NCI-H1436 treated with DMSO at 0.1 percent for 48 hours (cell line): ENCODE results near the gene TSHZ2.

Source experiments
- DNase-seq: peaks from one replicate; lab custom pipeline; 2025; lab: John Stamatoyannopoulos, UW

TSHZ2 gene

DNA sequence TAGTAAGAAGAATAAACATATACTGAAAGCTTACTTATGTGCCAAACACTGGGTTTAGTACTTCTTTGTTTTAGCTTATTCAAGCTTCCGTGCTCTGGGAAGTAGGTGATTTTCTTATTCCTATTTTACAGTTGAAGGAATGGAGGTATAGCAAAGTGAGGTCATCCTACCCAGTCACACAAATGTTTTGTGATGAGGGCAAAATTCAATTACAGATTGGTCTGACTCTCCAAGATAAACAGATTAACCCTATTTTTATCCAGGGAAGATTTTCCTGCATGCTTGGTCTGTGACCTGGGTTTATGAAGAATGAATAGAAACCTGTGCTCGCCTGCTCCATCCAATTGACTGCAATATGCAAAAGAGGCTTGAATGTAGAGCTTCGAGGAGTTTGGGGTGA, 311.4 kb downstream of the TSHZ2 start:
- no peak for DNase-seq

DNA sequence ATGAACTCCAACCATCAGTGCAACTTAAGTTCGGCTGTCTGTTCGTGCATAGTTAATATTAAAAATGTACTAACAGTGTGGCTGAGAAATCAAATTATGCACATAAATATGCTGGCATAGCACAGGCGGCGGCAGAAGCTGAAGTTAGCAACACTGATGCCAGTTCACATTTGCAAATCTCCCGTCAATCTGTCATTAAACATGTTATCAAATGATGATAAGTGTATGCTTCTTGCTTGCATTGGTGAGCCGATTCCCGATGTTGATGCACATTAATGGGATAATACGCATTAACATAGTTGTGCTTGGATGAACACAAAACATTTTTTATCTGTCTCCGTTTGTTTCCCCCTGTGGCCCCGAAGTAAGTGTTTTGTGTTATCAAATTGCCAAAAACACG, 312.1 kb downstream of the TSHZ2 start:
- no peak for DNase-seq

GRCh38 chr20:53284696-53285095, 312.5 kb downstream of the TSHZ2 start:
- DNase-seq = no peak

DNA sequence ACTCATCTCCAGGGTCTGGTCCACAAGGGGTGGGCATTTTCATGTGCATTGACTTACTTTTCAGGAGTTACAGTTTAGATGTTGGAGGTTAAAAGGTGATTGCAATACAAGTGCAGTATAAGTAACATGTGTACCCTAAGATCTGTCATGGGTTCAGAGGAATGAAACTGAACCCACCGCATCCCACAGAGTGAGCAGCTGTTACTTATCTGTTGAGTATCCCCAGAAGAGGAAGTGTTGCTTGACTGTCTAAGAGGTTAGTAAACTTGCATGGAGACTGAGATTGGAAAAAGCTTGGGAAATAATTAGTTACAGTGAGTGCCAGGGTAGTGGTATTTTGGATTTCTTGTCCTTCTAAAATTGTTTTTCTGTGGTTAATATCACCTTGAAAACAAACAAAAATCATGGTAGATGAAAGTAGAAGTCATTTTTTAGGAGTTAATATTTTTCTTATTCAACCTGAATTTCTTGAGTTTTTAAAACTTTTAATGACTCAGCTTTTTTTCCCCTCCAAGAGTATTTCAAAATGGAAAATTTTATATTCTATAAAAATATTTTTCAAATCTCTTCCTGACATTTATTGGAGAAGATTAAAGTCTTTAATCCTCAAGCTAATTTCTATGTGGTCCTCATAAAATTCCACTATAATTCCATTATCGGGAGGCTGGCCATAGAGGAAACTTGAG, 315.3 kb downstream of the TSHZ2 start:
- no peak for DNase-seq

- no peak for DNase-seq
These were observed 319.4 kb downstream of the TSHZ2 start for GRCh38 chr20:53291548-53291947.

DNA sequence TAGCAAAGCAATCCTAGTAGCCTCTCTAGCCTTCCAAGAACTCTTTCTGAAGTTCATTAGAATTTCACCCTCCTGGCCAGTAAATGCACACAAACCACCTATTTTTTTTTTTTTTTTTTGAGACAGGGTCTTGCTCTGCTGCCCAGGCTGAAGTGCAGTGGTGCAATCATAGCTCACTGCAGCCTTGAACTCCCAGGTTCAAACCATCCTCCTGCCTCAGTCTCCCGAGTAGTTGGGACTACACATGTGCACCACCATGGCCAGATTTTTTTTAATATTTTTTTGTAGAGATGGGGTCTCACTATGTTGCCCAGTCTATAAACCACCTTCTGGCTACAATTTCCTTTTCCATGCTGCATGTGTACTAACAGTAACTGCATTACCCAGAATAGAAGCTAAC, 320.2 kb downstream of the TSHZ2 start:
- no peak for DNase-seq

GRCh38 chr20:53294804-53295203, 322.6 kb downstream of the TSHZ2 start:
- DNase-seq = no peak

GRCh38 chr20:53296025-53296424, 323.9 kb downstream of the TSHZ2 start:
- no peak for DNase-seq

GRCh38 chr20:53296451-53297153, 324.4 kb downstream of the TSHZ2 start:
- no peak for DNase-seq

- DNase-seq = no peak
These were observed 325.0 kb downstream of the TSHZ2 start for GRCh38 chr20:53297154-53297529.

DNA sequence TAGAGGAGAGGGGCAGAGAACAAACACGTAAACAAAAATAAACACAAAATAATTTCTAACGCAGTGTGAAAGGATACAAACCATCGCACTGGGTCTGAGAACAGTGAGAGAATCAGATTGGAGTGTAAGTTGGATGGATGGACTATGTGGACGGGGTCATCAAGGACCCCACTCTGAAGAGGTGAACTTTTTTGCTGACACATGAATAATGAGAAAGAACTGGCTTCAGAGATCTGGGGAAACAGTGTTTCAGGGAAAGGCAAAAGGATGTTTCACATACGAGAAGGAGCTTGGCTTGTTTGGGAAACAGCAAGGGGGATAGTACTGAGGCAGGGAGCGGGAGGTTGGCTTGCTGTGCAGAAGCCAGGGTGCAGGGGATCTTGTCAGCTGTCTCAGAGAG, 326.1 kb downstream of the TSHZ2 start:
- DNase-seq = no peak

DNA sequence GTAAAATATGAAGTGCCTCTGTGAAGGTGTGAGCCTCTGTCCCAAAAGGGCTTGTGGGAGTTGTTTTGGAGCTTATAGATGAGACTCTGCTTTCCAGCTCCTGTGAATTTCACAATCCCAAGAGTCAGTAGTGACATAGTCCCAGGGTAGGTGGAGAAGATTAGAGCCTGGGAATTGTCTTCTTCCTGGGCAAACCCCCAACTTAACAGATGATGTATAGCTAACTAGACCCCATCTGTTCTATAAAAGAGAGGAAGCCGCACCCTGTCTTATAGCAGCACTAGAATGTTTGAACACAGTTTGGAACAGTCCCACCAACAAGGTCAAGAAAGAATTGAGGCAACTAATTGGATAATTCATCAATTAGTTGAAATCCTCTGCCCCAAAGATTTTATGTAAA, 326.8 kb downstream of the TSHZ2 start:
- no peak for DNase-seq

GRCh38 chr20:53299831-53300230, 327.7 kb downstream of the TSHZ2 start:
- DNase-seq = no peak

DNA sequence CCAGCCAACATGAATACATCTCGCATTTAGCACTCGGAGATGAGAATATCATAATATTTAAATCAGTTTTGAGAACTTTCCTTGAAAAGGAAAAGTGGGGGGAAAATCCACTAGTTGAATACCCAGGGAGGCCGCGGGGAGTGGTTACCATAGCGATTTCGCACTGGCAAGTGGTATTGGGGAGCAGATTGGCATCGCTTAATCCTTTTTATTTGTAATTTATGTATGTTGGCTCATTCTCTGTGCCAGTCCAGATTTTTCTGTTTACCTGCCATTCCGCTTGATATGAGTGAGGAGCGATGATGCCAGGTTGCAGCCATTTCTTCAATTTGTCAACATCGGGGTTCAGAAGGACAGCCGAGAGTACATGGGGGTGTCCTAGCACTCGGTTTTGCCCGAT, 329.7 kb downstream of the TSHZ2 start:
- no peak for DNase-seq

DNA sequence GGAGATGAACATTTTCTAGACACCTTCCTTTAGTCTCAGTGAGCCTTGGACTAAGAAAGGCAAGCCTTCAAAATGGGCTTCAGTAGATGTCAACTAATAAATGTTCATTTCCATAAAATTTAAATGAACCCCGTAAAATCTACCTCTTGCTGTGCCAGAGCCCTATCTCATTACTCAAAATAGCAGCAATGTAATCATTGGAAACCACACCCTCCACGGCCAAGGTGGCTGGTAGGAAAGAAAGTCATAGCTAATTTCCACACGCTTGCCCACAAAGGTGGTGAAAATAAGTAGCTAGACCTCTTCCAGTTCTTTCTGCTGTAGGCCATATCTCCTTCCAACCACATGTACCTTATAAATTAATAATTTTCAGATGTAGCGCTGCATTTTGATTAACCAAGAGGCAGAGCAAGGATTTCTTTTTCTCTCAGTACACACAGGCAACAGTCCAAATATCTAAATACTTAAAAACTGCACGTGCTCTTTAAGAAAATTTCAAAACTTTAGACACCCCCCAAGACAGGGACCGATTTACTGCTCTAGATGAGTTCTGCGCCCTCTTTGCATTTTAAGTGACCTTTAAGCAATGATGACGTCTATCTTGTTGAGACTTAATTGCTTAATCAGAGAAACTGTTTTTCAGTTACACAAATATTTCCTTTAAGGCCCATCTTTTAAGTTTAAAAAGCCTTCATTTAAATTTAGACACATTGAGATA, 330.7 kb downstream of the TSHZ2 start:
- DNase-seq = no peak

- DNase-seq = no peak
These were observed 331.2 kb downstream of the TSHZ2 start for GRCh38 chr20:53303413-53303760.

- DNase-seq = no peak
These were observed 332.0 kb downstream of the TSHZ2 start for GRCh38 chr20:53304146-53304545.

- no peak for DNase-seq
These were observed 334.1 kb downstream of the TSHZ2 start for GRCh38 chr20:53306192-53306805.

DNA sequence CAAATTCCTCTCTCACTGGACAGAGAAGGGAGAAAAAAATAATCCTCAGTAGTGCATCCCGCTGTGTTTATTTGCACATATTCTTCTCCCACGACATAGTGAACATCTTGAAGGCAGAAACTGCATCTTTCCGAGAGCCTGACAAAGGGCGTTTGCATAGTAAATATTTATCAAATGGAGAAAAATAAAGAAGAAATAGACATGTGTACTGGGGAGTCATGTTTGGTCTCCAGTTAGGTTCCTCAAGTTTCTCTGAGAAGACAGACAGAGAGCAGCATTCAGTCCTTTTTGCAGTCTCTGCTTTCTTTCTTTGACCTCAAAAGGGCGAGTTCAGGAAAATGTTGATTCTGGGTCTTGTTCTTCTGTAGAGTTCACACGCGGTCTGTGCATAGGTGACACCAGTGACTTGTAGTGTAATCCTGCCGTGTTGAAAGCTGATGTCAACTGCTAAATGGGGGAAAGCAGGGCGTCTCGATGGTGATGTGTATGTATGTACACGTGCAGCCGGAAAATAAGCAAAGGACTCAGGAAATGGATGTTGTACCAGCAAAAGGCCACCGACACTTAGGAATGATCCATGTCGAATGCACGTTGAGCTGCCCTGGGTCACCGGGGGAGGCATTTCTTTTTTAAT, 335.9 kb downstream of the TSHZ2 start:
- DNase-seq = no peak

GRCh38 chr20:53309515-53309914, 337.4 kb downstream of the TSHZ2 start:
- no peak for DNase-seq

- DNase-seq = no peak
These were observed 340.8 kb downstream of the TSHZ2 start for GRCh38 chr20:53312957-53313356.

GRCh38 chr20:53316206-53316937, 344.2 kb downstream of the TSHZ2 start:
- DNase-seq = no peak
